Vagina (tissue), 2 donors: ENCODE data around the gene NRXN3.

Experiments
- POLR2A ChIP-seq, 2 donors: fragments of 450-650 bp; IDR thresholded peaks; one replicate each; pipeline ENCODE4 v1.6.1; 2017; ENCODE audit warnings: antibody characterized with exemption in 2 of 2, mild to moderate bottlenecking in 2 of 2, moderate library complexity in 2 of 2
- TF ChIP-seq, protein P1 (sequence below), 3 experiments: fragments of 450-650 bp in 2 of 3; fragments of 200-600 bp in 1 of 3; sonication (generic) in 1 of 3; IDR thresholded peaks; one replicate each; pipeline ENCODE4 v1.5.1; 2017 to 2019; ENCODE audit warnings: antibody characterized with exemption in 3 of 3, mild to moderate bottlenecking in 2 of 3, moderate library complexity in 2 of 3

DNA sequence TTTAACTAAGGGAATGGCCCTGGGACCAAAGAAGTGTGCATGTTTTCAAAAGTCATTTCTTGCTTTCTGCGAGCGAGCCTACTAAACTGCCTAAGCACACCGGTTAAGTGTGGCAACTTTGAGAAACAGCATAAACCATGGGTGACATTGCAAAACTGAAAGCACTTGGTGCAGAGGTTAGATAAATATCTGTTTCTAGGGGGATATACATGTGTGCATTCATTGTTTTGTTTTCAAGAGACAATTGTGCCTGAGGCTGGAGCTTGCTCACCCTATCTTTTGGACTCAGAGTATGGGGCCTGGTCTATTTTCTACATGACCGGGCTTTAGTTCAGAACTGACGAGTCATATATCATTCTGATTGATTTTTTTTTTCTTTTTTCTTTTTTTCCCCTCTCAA, 923.4 kb downstream of the NRXN3 start:
- TF ChIP-seq POLR2A (IDR thresholded peaks at IDR 0.05), result no peak
- TF ChIP-seq, protein P1, sequence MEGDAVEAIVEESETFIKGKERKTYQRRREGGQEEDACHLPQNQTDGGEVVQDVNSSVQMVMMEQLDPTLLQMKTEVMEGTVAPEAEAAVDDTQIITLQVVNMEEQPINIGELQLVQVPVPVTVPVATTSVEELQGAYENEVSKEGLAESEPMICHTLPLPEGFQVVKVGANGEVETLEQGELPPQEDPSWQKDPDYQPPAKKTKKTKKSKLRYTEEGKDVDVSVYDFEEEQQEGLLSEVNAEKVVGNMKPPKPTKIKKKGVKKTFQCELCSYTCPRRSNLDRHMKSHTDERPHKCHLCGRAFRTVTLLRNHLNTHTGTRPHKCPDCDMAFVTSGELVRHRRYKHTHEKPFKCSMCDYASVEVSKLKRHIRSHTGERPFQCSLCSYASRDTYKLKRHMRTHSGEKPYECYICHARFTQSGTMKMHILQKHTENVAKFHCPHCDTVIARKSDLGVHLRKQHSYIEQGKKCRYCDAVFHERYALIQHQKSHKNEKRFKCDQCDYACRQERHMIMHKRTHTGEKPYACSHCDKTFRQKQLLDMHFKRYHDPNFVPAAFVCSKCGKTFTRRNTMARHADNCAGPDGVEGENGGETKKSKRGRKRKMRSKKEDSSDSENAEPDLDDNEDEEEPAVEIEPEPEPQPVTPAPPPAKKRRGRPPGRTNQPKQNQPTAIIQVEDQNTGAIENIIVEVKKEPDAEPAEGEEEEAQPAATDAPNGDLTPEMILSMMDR (IDR thresholded peaks at IDR 0.05), result no peak
